ENCODE measurements around the gene RGS6. TPM values are rescaled to one million over a fixed set of nuclear protein-coding genes. Genes with fewer than 3 reads are reported as not detected.

RGS6 gene
- total RNA-seq, 4 donors from 2014 or later = 0.83 to 2.4 (median 1.5) TPM

DNA sequence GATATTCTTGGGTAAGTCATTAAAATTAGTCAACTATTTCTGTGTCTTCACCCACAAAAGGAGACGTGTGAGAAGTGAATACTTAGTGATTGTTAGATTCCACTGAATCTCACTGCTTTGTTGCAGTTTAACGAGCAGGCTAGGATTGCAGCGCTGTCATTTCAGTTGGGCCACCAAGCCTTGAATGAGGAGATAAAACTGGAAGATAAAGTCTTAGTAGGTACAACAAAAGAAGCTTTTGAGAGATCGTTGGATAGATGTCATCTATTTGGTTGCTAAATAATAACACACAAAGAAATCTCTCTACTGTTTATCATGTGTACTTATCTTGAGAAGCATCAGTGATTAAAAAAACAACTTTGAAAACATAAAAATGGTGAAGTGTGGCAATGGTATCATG is 132.3 kb downstream of the RGS6 start:
- WGBS = 84% methylated on average over 4 of the region's 4 CpGs
- intact Hi-C loops (cut with DNase I) = no loop called here
- no peak for TF ChIP-seq EP300 (IDR thresholded peaks at IDR 0.05)
- TF ChIP-seq POLR2A (IDR thresholded peaks at IDR 0.05; ENCODE audit: low read depth) = no peak
- TF ChIP-seq POLR2AphosphoS5 (IDR thresholded peaks at IDR 0.05) = no peak
- TF ChIP-seq CTCF (IDR thresholded peaks at IDR 0.05) = no peak
- no peaks in the 10 kb centered on the region for H3K36me3 ChIP-seq
- no peak overlapping the region for H3K4me3 ChIP-seq
- H3K27ac ChIP-seq (replicated peaks in 1 of 4) = no peak overlapping the region
- H3K4me1 ChIP-seq = no peaks in the 10 kb centered on the region
- H3K27me3 ChIP-seq = no peaks in the 10 kb centered on the region
- no peaks in the 10 kb centered on the region for H3K9me3 ChIP-seq
- DNase-seq (ENCODE audit: extremely low spot score) = no peak

DNA sequence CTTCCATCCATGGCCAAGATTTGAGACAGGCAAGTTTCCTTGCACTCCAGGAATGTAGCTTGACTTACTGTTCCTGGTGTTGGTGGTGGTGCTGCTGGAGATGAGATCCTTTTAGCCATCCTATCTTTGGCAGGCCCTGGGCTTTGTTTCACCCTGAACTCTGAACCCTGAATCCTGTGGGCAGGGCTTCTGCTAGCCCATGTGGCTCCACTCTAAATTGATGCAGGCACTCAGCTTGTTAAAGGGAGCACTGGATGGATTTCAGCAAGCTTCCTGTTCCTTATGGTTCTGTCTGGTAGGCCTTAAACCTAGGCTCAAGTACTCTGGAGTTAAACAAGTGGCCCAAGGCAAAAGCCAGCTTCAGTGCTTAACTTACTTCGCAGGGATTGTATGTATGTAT is 138.2 kb downstream of the RGS6 start:
- intact Hi-C loops (cut with DNase I) = no loop called here
- no peak overlapping the region for H3K27ac ChIP-seq (replicated peaks in 1 of 4)
- no peaks in the 10 kb centered on the region for H3K36me3 ChIP-seq
- H3K4me3 ChIP-seq = no peak overlapping the region
- TF ChIP-seq CTCF (IDR thresholded peaks at IDR 0.05) (no peak), EP300 (IDR thresholded peaks at IDR 0.05) (no peak), POLR2A (IDR thresholded peaks at IDR 0.05; ENCODE audit: low read depth) (no peak), POLR2AphosphoS5 (IDR thresholded peaks at IDR 0.05) (no peak)
- no peaks in the 10 kb centered on the region for H3K27me3 ChIP-seq
- H3K9me3 ChIP-seq = no peaks in the 10 kb centered on the region
- WGBS = 93% methylated on average over 1 of the region's 1 CpG
- no peaks in the 10 kb centered on the region for H3K4me1 ChIP-seq
- DNase-seq (ENCODE audit: extremely low spot score) = no peak

- TF ChIP-seq CTCF (IDR thresholded peaks at IDR 0.05) (no peak), POLR2AphosphoS5 (IDR thresholded peaks at IDR 0.05) (no peak), POLR2A (IDR thresholded peaks at IDR 0.05; ENCODE audit: low read depth) (no peak), EP300 (IDR thresholded peaks at IDR 0.05) (no peak)
- no peaks in the 10 kb centered on the region for H3K36me3 ChIP-seq
- H3K27me3 ChIP-seq = no peaks in the 10 kb centered on the region
- H3K4me3 ChIP-seq = no peak overlapping the region
- H3K27ac ChIP-seq (replicated peaks in 1 of 4) = no peak overlapping the region
- no peaks in the 10 kb centered on the region for H3K4me1 ChIP-seq
- no peaks in the 10 kb centered on the region for H3K9me3 ChIP-seq
- intact Hi-C loops (cut with DNase I) = no loop called here
- no peak for DNase-seq (ENCODE audit: extremely low spot score)
- 82% methylated on average over 9 of the region's 9 CpGs for WGBS
Measured at GRCh38 chr14:72075649-72076334, 143.6 kb downstream of the RGS6 start.

GRCh38 chr14:72081137-72081536 is 148.9 kb downstream of the RGS6 start:
- Histone ChIP-seq H3K4me3 (no peak overlapping the region), H3K27me3 (no peaks in the 10 kb centered on the region), H3K4me1 (no peaks in the 10 kb centered on the region), H3K27ac (replicated peaks in 1 of 4) (no peak overlapping the region), H3K9me3 (no peaks in the 10 kb centered on the region), H3K36me3 (no peaks in the 10 kb centered on the region)
- intact Hi-C loops (cut with DNase I) = no loop called here
- 97% methylated on average over 1 of the region's 1 CpG for WGBS
- DNase-seq (ENCODE audit: extremely low spot score) = no peak
- TF ChIP-seq POLR2AphosphoS5 (IDR thresholded peaks at IDR 0.05) (no peak), EP300 (IDR thresholded peaks at IDR 0.05) (no peak), POLR2A (IDR thresholded peaks at IDR 0.05; ENCODE audit: low read depth) (no peak), CTCF (IDR thresholded peaks at IDR 0.05) (no peak)

DNA sequence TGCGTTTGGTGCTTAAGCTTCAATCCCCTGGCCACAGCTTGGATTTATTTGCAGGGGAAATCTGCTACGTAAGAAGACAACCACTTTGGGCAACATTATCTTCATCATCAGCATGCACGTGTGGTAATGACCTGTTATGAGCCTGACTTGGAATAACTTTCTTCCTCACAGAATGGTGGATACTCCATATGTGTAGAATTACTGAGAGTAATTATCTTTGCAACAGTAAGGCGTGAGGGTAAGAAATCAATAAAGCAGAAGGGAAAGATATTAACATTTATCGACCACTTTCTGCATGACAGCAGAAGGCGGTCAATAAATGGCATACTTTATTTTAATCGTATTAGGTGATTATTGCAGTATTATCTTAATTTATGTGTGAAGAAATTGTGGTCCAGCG is 152.7 kb downstream of the RGS6 start:
- no peak for DNase-seq (ENCODE audit: extremely low spot score)
- Histone ChIP-seq H3K4me3 (no peak overlapping the region), H3K4me1 (no peaks in the 10 kb centered on the region), H3K27me3 (no peaks in the 10 kb centered on the region), H3K9me3 (no peaks in the 10 kb centered on the region), H3K36me3 (no peaks in the 10 kb centered on the region), H3K27ac (replicated peaks in 1 of 4) (no peak overlapping the region)
- intact Hi-C loops (cut with DNase I) = no loop called here
- WGBS = 88% methylated on average over 8 of the region's 8 CpGs
- no peak for TF ChIP-seq POLR2AphosphoS5 (IDR thresholded peaks at IDR 0.05)
- no peak for TF ChIP-seq CTCF (IDR thresholded peaks at IDR 0.05)
- TF ChIP-seq POLR2A (IDR thresholded peaks at IDR 0.05; ENCODE audit: low read depth) = no peak
- TF ChIP-seq EP300 (IDR thresholded peaks at IDR 0.05) = no peak
